HepG2 (cell line): ENCODE results near the gene SKI. TPM values are rescaled to one million over a fixed set of nuclear protein-coding genes. Genes with fewer than 3 reads are reported as not detected.

Experiments
- BRCA1 ChIP-seq: sonication (generic); formaldehyde crosslinking; IDR thresholded peaks from 2 replicates; pipeline ENCODE4 v1.4.0; 2020; ENCODE audit warnings: missing genetic modification reagents
- FOXM1 ChIP-seq: sonication (generic); formaldehyde crosslinking; IDR thresholded peaks from 2 replicates; pipeline ENCODE4 v1.5.0; 2020; ENCODE audit warnings: missing genetic modification reagents
- JUNB ChIP-seq: sonication (generic); formaldehyde crosslinking; IDR thresholded peaks from 2 replicates; pipeline ENCODE4 v1.8.0; 2022; ENCODE audit warnings: missing genetic modification reagents, mild to moderate bottlenecking, borderline replicate concordance
- KLF16 ChIP-seq, 2 experiments: sonication (generic) in 1 of 2; formaldehyde crosslinking in 1 of 2; IDR thresholded peaks; 2 replicates each; pipeline versions ENCODE4 v1.6.1 to v1.8.0; 2016 to 2023; ENCODE audit warnings: missing genetic modification reagents in 2 of 2, missing compliant biosample characterization in 1 of 2
- MAFF ChIP-seq: IDR thresholded peaks from 2 replicates; pipeline ENCODE4 v1.6.1; 2011; ENCODE audit warnings: low read depth, low read length, improper control_type of control experiment
- NFKBIZ ChIP-seq: IDR thresholded peaks from 2 replicates; pipeline ENCODE4 v1.6.1; 2018; ENCODE audit warnings: missing genetic modification reagents, missing compliant biosample characterization
- PHF20 ChIP-seq: sonication (generic); formaldehyde crosslinking; IDR thresholded peaks from 2 replicates; pipeline ENCODE4 v1.5.0; 2020; ENCODE audit warnings: mild to moderate bottlenecking, missing genetic modification reagents
- TARDBP ChIP-seq: sonication (generic); formaldehyde crosslinking; IDR thresholded peaks from 2 replicates; pipeline ENCODE4 v1.8.0; 2022; ENCODE audit warnings: mild to moderate bottlenecking, missing genetic modification reagents
- TIGD3 ChIP-seq: sonication (generic); formaldehyde crosslinking; IDR thresholded peaks from 2 replicates; pipeline ENCODE4 v1.5.1; 2020; ENCODE audit warnings: mild to moderate bottlenecking, missing genetic modification reagents, borderline replicate concordance
- ZBTB7A ChIP-seq: sonication (generic); formaldehyde crosslinking; IDR thresholded peaks from 2 replicates; pipeline ENCODE4 v1.8.0; 2022; ENCODE audit warnings: mild to moderate bottlenecking, missing genetic modification reagents
- ZFP82 ChIP-seq: sonication (generic); formaldehyde crosslinking; IDR thresholded peaks from 2 replicates; pipeline ENCODE4 v1.5.1; 2020; ENCODE audit warnings: mild to moderate bottlenecking, missing genetic modification reagents, borderline replicate concordance
- ZMYM4 ChIP-seq: sonication (generic); formaldehyde crosslinking; IDR thresholded peaks from 2 replicates; pipeline ENCODE4 v1.8.1; 2023; ENCODE audit warnings: mild to moderate bottlenecking, missing genetic modification reagents
- ZNF235 ChIP-seq: sonication (generic); formaldehyde crosslinking; IDR thresholded peaks from 2 replicates; pipeline ENCODE4 v1.8.1; 2023; ENCODE audit warnings: mild to moderate bottlenecking, missing genetic modification reagents, borderline replicate concordance
- ZNF281 ChIP-seq: sonication (generic); formaldehyde crosslinking; IDR thresholded peaks from 2 replicates; pipeline ENCODE4 v1.4.0; 2020; ENCODE audit warnings: missing genetic modification reagents, borderline replicate concordance
- ZNF687 ChIP-seq: sonication (generic); formaldehyde crosslinking; IDR thresholded peaks from 2 replicates; pipeline ENCODE4 v1.5.1; 2020; ENCODE audit warnings: mild to moderate bottlenecking, missing genetic modification reagents, moderate library complexity
- ZNF776 ChIP-seq: sonication (generic); formaldehyde crosslinking; IDR thresholded peaks from 2 replicates; pipeline ENCODE4 v1.4.0; 2020; ENCODE audit warnings: mild to moderate bottlenecking, missing genetic modification reagents
- polyA plus RNA-seq, 8 experiments: library from polyadenylated mRNA; depleted of rRNA in 3 of 8; stranded (reverse) in 7 of 8; unstranded in 1 of 8; fragments of >200 nt; fragmentation: Illumina TruSeq in 4 of 8; extraction: Trizol in 4 of 8; gene quantifications; 2 replicates each; pipeline versions ENCODE4 v1.2.1 to v1.2.3, GENCODE V29; 2011 to 2016; ENCODE audit warnings: low read depth in 4 of 8, missing spikeins in 1 of 8, mixed read lengths in 1 of 8; ENCODE audit not compliant: insufficient read depth in 1 of 8
- total RNA-seq, 5 experiments: library from RNA; depleted of rRNA; stranded (reverse); fragments of >200 nt; fragmentation: Illumina TruSeq; extraction: Trizol; gene quantifications; 2 replicates each; pipeline ENCODE4 v1.2.3, GENCODE V29; 2016; ENCODE audit warnings: low read depth in 1 of 5
- TF ChIP-seq, protein P1 (sequence below): sonication (generic); formaldehyde crosslinking; IDR thresholded peaks from 2 replicates; pipeline ENCODE4 v1.4.0; 2020; ENCODE audit warnings: missing genetic modification reagents; ENCODE audit errors: not compliant biosample characterization
- TF ChIP-seq, protein P2 (sequence below): IDR thresholded peaks from 2 replicates; pipeline ENCODE4 v1.6.1; 2016; ENCODE audit warnings: missing genetic modification reagents, missing compliant biosample characterization

SKI gene
- total and polyA plus RNA-seq, 2 of the 13 experiments (the other 11 are each of a cell fraction or from before 2014, with no cell fraction given), result 4.7 to 6.9 TPM

DNA sequence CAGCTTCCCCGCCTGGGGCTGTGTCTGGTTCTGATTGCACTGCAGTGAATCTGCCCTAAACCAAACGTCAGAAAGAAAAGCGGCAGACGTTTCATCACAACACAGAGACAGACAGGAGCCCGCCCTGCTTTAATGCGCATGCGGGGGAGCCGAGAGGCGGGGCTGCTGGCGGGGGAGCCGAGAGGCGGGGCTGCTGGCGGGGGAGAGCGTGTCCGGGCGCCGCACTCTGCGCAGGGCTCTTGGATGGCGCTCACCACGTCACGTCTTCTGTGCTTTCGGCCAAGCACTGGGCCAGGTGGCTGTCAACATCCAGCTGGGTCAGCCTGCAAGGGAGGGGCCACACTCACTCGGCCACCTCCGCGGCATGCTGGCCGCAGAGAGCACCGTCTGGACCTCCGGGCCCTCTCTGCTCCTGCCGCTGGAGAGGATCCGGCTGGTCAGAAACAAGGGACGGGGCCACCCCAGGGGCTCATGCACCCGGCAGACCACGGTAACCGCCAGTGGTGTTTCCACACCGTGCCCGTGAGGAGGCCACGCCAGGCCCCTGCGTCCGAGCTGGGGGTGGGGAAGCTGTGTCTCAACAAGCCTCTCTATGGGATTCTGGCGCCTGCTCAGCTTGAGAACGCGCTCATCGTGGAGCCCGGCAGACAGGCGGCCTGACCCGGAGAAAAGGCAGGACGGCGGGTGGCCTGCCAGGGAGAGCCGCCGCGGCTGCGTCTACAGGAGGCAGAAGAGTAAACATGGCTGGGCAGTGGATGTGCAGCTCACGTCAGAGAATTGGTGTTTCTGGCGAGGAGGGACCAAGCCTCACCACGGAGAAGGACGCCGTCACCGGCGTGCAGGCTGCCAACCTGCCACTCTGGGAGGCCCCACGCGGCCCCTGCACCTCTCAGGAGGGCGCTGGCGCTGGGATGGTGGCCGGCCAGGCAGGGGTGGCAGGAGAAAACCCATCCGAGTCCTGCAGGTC, 38.4 kb upstream of the SKI start (continued):
- TF ChIP-seq ZNF687 (CRISPR knock-in tag) (peak; percentile 84), ZNF281 (CRISPR knock-in tag) (no peak), ZFP82 (CRISPR knock-in tag) (no peak), ZNF776 (CRISPR knock-in tag) (peak; percentile 38; the same call in 1 of the 2 replicates), TIGD3 (no peak), BRCA1 (CRISPR knock-in tag) (0 out of 2 replicates have a peak, but pooled peaks have one; percentile 28), JUNB (CRISPR knock-in tag) (no peak), ZNF235 (peak; percentile 56; the same call in 1 of the 2 replicates), PHF20 (CRISPR knock-in tag) (peak; percentile 25; the same call in 1 of the 2 replicates), TARDBP (CRISPR knock-in tag) (peak; percentile 50; the same call in 1 of the 2 replicates), FOXM1 (CRISPR knock-in tag) (no peak), NFKBIZ (no peak), ZBTB7A (CRISPR knock-in tag) (peak; percentile 45; the same call in 1 of the 2 replicates), ZMYM4 (CRISPR knock-in tag) (peak; percentile 35; the same call in 1 of the 2 replicates), KLF16 (CRISPR knock-in tag; IDR thresholded peaks at IDR 0.05) (peak in 1 of 2 experiments; percentile 53; a peak in 1 of 4 replicates), MAFF (no peak)
- TF ChIP-seq, protein P1, sequence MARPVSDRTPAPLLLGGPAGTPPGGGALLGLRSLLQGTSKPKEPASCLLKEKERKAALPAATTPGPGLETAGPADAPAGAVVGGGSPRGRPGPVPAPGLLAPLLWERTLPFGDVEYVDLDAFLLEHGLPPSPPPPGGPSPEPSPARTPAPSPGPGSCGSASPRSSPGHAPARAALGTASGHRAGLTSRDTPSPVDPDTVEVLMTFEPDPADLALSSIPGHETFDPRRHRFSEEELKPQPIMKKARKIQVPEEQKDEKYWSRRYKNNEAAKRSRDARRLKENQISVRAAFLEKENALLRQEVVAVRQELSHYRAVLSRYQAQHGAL (CRISPR knock-in tag), result no peak
- TF ChIP-seq, protein P2, sequence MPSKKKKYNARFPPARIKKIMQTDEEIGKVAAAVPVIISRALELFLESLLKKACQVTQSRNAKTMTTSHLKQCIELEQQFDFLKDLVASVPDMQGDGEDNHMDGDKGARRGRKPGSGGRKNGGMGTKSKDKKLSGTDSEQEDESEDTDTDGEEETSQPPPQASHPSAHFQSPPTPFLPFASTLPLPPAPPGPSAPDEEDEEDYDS (CRISPR knock-in tag), result peak; percentile 47
